Uterus (tissue), 4 donors: Measurements from ENCODE around the gene ARAP3. TPM values are rescaled to one million over a fixed set of nuclear protein-coding genes. Genes with fewer than 3 reads are reported as not detected.

Source experiments
- DNase-seq, 2 donors: peaks; one replicate each; pipeline ENCODE4 v3.0.0-alpha.2; 2019 to 2020
- H3K27ac ChIP-seq, 2 donors: fragments of 200-600 bp; sonication (generic); 1 replicate in 1 of 2; 2 replicates in 1 of 2; pipeline ENCODE4 v1.5.1; 2016 to 2018
- H3K27me3 ChIP-seq, 2 donors: fragments of 200-600 bp; sonication (generic); one replicate each; pipeline ENCODE4 v1.5.1; 2018 to 2019; ENCODE audit warnings: control low read depth in 1 of 2
- H3K36me3 ChIP-seq, 2 donors: fragments of 200-600 bp; sonication (generic); one replicate each; pipeline ENCODE4 v1.5.1; 2019; ENCODE audit warnings: control low read depth in 1 of 2
- H3K4me1 ChIP-seq, 2 donors: fragments of 200-600 bp; sonication (generic); one replicate each; pipeline ENCODE4 v1.5.1; 2018 to 2019; ENCODE audit warnings: control low read depth in 1 of 2
- H3K4me3 ChIP-seq, 2 donors: fragments of 200-600 bp; sonication (generic); 1 replicate in 1 of 2; 2 replicates in 1 of 2; pipeline ENCODE4 v1.5.1; 2018 to 2019; ENCODE audit warnings: mild to moderate bottlenecking in 1 of 2
- H3K9me3 ChIP-seq, 2 donors: fragments of 200-600 bp; sonication (generic); one replicate each; pipeline ENCODE4 v1.5.1; 2019; ENCODE audit warnings: control low read depth in 1 of 2
- POLR2A ChIP-seq, 2 donors: fragments of 450-650 bp; IDR thresholded peaks; one replicate each; pipeline ENCODE4 v1.6.1; 2016; ENCODE audit warnings: antibody characterized with exemption in 2 of 2, mild to moderate bottlenecking in 1 of 2, moderate library complexity in 1 of 2
- intact Hi-C: fragments of 100-400 bp; cut with DNase I; formaldehyde crosslinking; loops from one replicate; pipeline ENCODE4 v1.15.1; 2023; ENCODE audit warnings: low total_unique reads
- total RNA-seq, 4 donors: library from RNA; depleted of rRNA in 3 of 4; stranded (reverse); fragments of >200 nt in 3 of 4; gene quantifications; one replicate each; pipeline versions ENCODE4 v1.1.0 to v1.2.4, GENCODE V29; 2014 to 2023
- TF ChIP-seq, protein P1 (sequence below), 4 experiments: fragments of 200-600 bp in 2 of 4; fragments of 450-650 bp in 2 of 4; sonication (generic) in 2 of 4; IDR thresholded peaks; one replicate each; pipeline ENCODE4 v1.5.1; 2016 to 2019; ENCODE audit warnings: antibody characterized with exemption in 4 of 4, mild to moderate bottlenecking in 2 of 4, moderate library complexity in 1 of 4
- donor health status: DM: yes; HTN: yes; CAD: no.

The ARAP3 gene
- total RNA-seq, 4 donors from 2014 or later = 4.1 to 39.9 (median 12.5) TPM

DNA sequence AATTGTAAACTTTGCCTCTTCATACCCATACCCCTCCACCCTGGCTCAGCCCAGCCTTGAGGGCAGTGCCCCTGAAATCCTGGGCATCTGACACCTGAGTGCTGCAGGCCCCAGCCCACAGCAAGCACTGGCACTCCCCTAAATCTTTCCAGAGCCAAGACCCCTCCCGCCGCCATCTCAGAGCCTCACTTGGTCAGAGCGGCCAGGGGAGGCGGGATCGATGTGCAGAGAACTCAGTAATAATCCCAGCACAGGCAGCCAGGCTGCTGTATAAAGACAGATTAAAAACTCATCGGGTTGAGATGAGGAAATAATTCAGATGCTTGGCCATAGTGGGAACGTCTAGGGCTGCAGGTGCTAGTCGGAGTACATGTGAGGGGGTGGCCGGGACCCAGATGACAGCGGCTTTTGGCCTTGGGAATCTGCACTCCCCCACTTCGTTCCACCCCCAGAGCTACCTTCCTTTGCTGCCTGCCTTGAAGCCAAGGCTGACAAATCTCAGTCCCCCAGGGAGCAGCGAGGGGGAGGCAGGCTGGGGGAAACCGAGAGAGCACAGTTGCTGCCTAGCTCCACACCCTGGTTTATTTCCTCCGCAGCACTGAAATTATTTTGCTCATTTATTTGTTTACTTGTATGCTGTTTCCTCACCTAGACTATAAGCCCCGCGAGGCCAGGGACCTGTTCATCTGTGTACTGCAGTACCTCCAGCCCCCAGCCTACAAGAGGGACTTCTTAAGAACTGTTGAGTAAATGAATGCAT is 19.5 kb upstream of the ARAP3 start:
- Histone ChIP-seq H3K9me3 (no peaks in the 10 kb centered on the region), H3K4me3 (no peak overlapping the region), H3K27me3 (no peaks in the 10 kb centered on the region), H3K36me3 (no peaks in the 10 kb centered on the region), H3K4me1 (no peaks in the 10 kb centered on the region), H3K27ac (no peak overlapping the region)
- intact Hi-C loops = loop anchor here (5.0 to 10.0 kb wide), 2 partner anchors 113 to 181 kb away; no protein-coding TSS in a partner anchor
- TF ChIP-seq, protein P1, sequence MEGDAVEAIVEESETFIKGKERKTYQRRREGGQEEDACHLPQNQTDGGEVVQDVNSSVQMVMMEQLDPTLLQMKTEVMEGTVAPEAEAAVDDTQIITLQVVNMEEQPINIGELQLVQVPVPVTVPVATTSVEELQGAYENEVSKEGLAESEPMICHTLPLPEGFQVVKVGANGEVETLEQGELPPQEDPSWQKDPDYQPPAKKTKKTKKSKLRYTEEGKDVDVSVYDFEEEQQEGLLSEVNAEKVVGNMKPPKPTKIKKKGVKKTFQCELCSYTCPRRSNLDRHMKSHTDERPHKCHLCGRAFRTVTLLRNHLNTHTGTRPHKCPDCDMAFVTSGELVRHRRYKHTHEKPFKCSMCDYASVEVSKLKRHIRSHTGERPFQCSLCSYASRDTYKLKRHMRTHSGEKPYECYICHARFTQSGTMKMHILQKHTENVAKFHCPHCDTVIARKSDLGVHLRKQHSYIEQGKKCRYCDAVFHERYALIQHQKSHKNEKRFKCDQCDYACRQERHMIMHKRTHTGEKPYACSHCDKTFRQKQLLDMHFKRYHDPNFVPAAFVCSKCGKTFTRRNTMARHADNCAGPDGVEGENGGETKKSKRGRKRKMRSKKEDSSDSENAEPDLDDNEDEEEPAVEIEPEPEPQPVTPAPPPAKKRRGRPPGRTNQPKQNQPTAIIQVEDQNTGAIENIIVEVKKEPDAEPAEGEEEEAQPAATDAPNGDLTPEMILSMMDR (IDR thresholded peaks at IDR 0.05) = no peak
- no peak for TF ChIP-seq POLR2A (IDR thresholded peaks at IDR 0.05)
- no peak for DNase-seq

DNA sequence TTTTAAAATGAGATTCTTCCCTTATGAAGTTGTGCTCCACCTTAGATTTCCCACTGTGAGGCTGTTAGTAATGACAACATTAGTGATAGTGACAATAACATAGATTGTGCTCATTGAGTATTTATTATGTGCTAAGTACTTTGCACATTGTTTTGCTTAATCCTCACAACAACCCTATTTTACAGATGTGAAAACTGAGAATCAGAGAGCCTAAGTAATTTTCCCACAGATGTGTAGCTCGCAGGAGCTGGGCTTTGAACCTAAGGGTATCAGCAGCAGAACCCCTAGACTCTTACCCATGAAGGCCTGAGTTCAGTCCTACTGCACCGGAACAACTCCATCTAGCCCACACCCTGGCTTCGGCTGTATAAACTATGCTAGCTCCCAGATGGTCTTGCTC is 15.6 kb upstream of the ARAP3 start:
- H3K9me3 ChIP-seq = no peaks in the 10 kb centered on the region
- H3K27me3 ChIP-seq = no peaks in the 10 kb centered on the region
- DNase-seq = no peak
- no peaks in the 10 kb centered on the region for H3K4me1 ChIP-seq
- TF ChIP-seq, protein P1 (IDR thresholded peaks at IDR 0.05) = no peak
- TF ChIP-seq POLR2A (IDR thresholded peaks at IDR 0.05) = no peak
- H3K4me3 ChIP-seq = no peak overlapping the region
- H3K36me3 ChIP-seq = no peaks in the 10 kb centered on the region
- no peak overlapping the region for H3K27ac ChIP-seq
- intact Hi-C loops = no loop called here

- Histone ChIP-seq H3K4me1 (no peaks in the 10 kb centered on the region), H3K4me3 (no peak overlapping the region), H3K9me3 (no peaks in the 10 kb centered on the region), H3K36me3 (no peaks in the 10 kb centered on the region), H3K27me3 (no peaks in the 10 kb centered on the region), H3K27ac (no peak overlapping the region)
- intact Hi-C loops = no loop called here
- no peak for DNase-seq
- TF ChIP-seq, protein P1 (IDR thresholded peaks at IDR 0.05) = no peak
- TF ChIP-seq POLR2A (IDR thresholded peaks at IDR 0.05) = no peak
Observed at GRCh38 chr5:141696431-141696830, 14.4 kb upstream of the ARAP3 start.

DNA sequence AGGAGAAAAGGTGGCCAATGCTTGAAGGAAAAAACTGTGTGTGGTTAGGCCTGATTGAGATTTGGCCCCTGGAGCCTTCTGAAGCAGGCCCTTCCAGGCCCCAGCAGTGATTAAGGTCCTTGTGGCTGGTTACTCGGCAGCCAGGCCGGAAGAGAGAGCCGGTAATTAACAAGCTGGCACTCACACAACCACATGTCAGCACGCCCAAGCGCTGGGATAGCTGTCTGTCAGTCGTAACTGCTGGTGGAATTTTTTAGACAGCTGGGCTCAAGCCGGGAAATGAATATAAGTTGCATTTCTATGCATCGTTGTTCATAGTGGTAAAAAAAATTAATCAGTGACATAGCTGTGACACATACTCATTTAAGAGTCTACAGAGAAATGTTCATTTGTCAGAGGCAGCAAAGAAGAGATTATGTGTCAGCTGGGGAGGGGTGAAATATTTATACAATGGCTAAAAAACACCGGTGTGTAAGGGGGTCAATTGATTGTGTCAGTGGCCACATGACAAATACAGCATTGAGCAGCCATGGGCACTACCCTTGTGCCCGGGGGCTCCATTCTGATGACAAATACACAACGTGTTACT is 13.7 kb upstream of the ARAP3 start:
- DNase-seq = no peak

More for the DNA sequence above, 13.7 kb upstream of the ARAP3 start:
- no peak overlapping the region for H3K4me3 ChIP-seq
- H3K9me3 ChIP-seq = no peaks in the 10 kb centered on the region
- no peak overlapping the region for H3K27ac ChIP-seq
- H3K4me1 ChIP-seq = no peaks in the 10 kb centered on the region
- TF ChIP-seq POLR2A (IDR thresholded peaks at IDR 0.05) = no peak
- TF ChIP-seq, protein P1 (IDR thresholded peaks at IDR 0.05) = no peak
- intact Hi-C loops = no loop called here
- H3K36me3 ChIP-seq = no peaks in the 10 kb centered on the region
- no peaks in the 10 kb centered on the region for H3K27me3 ChIP-seq
